Tibial nerve (tissue), 4 donors: Measurements from ENCODE around the gene RBM28. TPM values are rescaled to one million over a fixed set of nuclear protein-coding genes. Genes with fewer than 3 reads are reported as not detected.

Experiments used
- DNase-seq, 2 donors: peaks; one replicate each; pipeline ENCODE4 v3.0.0-alpha.2; 2019; ENCODE audit warnings: low spot score in 2 of 2
- H3K27ac ChIP-seq, 4 donors: fragments of 200-600 bp; sonication (generic) in 3 of 4; one replicate each; pipeline ENCODE4 v1.5.1; 2017 to 2019; ENCODE audit warnings: mild to moderate bottlenecking in 1 of 4
- H3K27me3 ChIP-seq, 2 donors: fragments of 200-600 bp; sonication (generic) in 1 of 2; one replicate each; pipeline versions ENCODE4 v1.5.1 to v1.6.0; 2017 to 2019
- H3K36me3 ChIP-seq, 3 donors: fragments of 200-600 bp; sonication (generic); one replicate each; pipeline ENCODE4 v1.5.1; 2018 to 2019
- H3K4me1 ChIP-seq, 4 donors: fragments of 200-600 bp; sonication (generic) in 3 of 4; one replicate each; pipeline ENCODE4 v1.5.1; 2017 to 2019
- H3K4me3 ChIP-seq, 4 donors: fragments of 200-600 bp; sonication (generic) in 3 of 4; one replicate each; pipeline ENCODE4 v1.5.1; 2017 to 2019; ENCODE audit warnings: mild to moderate bottlenecking in 1 of 4, moderate library complexity in 1 of 4
- H3K9me3 ChIP-seq, 4 donors: fragments of 200-600 bp; sonication (generic) in 3 of 4; one replicate each; pipeline ENCODE4 v1.5.1; 2017 to 2019
- EP300 ChIP-seq, 2 donors: sonication (generic); formaldehyde crosslinking; IDR thresholded peaks; one replicate each; pipeline ENCODE4 v1.6.1; 2017; ENCODE audit warnings: antibody characterized with exemption in 2 of 2, mild to moderate bottlenecking in 1 of 2
- POLR2A ChIP-seq, 2 donors: fragments of 450-650 bp; IDR thresholded peaks; one replicate each; pipeline ENCODE4 v1.6.1; 2017; ENCODE audit warnings: antibody characterized with exemption in 2 of 2, mild to moderate bottlenecking in 2 of 2, moderate library complexity in 2 of 2
- WGBS, 2 donors: methylation state at CpG; one replicate each; pipeline ENCODE4 v1.1.5; 2018; 5-methylcytosine and 5-hydroxymethylcytosine counted together
- total RNA-seq, 4 donors: library from RNA; depleted of rRNA; stranded (reverse); fragments of >200 nt; gene quantifications; one replicate each; pipeline ENCODE4 v1.1.0, GENCODE V29; 2016
- TF ChIP-seq, protein P1 (sequence below), 5 experiments: fragments of 200-600 bp in 3 of 5; fragments of 450-650 bp in 2 of 5; sonication (generic) in 3 of 5; IDR thresholded peaks; one replicate each; pipeline ENCODE4 v1.5.1; 2016 to 2019; ENCODE audit warnings: antibody characterized with exemption in 5 of 5, mild to moderate bottlenecking in 3 of 5, moderate library complexity in 2 of 5

RBM28 gene
- total RNA-seq, 4 donors from 2014 or later: 25.1 to 89.4 (median 51.0) TPM

DNA sequence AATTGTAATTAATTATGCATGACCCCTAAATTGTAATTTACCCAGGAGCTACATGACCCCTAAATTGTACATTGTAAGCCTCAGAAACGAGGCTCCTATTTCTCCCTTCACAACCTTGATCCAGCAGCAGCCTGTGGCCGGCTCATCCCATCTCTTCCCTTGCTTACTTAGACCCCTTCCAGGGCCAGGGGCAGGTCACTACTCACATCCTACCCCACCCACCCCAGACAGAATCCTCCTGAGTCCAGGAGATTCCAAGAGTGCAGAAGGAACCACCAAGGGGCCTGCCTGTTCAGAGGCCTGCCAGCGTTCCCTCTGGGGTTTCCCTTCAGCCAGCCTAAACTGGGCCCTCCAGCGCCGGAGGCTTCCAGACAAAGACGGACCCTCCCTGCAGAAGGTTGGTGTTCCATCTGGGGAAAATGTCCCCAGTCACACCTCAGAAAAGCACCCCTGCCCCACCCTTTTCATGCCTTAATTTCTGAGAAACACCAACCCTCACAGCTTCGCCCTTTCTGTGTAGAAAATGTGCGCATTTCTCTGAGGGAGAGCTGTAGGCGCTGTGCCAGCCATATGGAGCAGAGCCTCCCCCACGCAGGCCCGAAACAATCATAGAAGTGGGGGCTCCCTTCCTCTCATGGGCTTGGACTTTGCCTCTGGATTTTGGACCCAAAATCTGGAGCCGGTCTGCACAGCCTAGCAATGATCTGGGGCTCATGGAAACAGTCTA lies 83.5 kb downstream of the RBM28 start:
- WGBS, 2 donors: 80 to 85% methylated on average over 10 to 12 of the region's 12 CpGs
- H3K4me1 ChIP-seq: no peaks in the 10 kb centered on the region
- TF ChIP-seq, protein P1, sequence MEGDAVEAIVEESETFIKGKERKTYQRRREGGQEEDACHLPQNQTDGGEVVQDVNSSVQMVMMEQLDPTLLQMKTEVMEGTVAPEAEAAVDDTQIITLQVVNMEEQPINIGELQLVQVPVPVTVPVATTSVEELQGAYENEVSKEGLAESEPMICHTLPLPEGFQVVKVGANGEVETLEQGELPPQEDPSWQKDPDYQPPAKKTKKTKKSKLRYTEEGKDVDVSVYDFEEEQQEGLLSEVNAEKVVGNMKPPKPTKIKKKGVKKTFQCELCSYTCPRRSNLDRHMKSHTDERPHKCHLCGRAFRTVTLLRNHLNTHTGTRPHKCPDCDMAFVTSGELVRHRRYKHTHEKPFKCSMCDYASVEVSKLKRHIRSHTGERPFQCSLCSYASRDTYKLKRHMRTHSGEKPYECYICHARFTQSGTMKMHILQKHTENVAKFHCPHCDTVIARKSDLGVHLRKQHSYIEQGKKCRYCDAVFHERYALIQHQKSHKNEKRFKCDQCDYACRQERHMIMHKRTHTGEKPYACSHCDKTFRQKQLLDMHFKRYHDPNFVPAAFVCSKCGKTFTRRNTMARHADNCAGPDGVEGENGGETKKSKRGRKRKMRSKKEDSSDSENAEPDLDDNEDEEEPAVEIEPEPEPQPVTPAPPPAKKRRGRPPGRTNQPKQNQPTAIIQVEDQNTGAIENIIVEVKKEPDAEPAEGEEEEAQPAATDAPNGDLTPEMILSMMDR (IDR thresholded peaks at IDR 0.05): no peak
- TF ChIP-seq EP300 (IDR thresholded peaks at IDR 0.05): no peak
- no peaks in the 10 kb centered on the region for H3K9me3 ChIP-seq
- no peaks in the 10 kb centered on the region for H3K36me3 ChIP-seq
- no peak overlapping the region for H3K27ac ChIP-seq
- H3K27me3 ChIP-seq: peaks cover 0 to 11% of the 10 kb centered on the region in 2 donors
- no peak for DNase-seq
- H3K4me3 ChIP-seq: no peak overlapping the region

DNA sequence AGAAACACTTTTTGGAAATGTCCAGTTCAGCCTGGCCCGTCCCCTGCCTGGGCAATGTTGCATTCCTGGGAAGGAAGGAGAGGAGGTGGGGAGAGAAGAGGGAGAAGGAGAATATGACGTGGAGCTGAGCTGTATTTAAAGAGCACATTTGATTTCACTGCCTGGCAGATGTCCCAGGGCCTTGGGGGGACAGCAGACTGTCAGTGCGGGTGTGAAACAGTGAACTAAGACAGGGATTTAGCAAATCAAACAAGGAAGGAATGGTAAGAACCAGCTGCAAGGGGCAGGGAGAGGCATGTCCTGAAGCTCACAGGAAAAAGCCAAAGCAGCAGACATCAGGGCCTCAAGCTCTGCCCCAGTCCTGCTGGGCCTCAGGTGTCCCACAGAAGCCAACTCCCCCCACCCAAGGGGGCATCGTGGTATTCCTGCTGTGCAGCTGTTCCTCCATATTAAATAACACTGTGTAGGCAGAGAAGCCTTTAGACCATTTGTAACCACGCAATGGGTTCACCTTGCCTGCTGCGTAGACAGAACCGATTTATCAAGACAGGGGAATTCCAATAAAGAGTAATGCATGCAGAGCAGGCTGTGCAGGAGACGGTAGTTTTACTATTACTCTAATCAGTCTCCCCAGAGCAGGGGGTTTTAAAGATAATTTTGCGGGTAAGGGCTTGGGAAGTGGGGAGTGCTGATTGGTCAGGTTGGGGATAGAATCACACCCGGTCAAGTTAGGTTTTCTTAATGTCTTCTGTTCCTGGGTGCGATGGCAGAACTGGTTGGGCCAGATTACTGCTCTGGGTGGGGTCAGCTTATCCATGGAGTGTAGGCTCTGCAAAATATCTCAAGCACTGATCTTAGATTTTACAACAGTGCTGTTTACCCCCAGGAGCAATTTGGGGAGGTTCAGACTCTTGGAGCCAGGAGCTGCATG lies 84.3 kb downstream of the RBM28 start:
- Histone ChIP-seq H3K36me3 (no peaks in the 10 kb centered on the region), H3K27me3 (peaks cover 0 to 9% of the 10 kb centered on the region in 2 donors), H3K9me3 (no peaks in the 10 kb centered on the region), H3K4me3 (no peak overlapping the region), H3K4me1 (no peaks in the 10 kb centered on the region), H3K27ac (no peak overlapping the region)
- no peak for DNase-seq
- WGBS, 2 donors: 67 to 73% methylated on average over 11 of the region's 11 CpGs
- TF ChIP-seq, protein P1 (IDR thresholded peaks at IDR 0.05): no peak
- TF ChIP-seq POLR2A (IDR thresholded peaks at IDR 0.05): no peak
- no peak for TF ChIP-seq EP300 (IDR thresholded peaks at IDR 0.05)

DNA sequence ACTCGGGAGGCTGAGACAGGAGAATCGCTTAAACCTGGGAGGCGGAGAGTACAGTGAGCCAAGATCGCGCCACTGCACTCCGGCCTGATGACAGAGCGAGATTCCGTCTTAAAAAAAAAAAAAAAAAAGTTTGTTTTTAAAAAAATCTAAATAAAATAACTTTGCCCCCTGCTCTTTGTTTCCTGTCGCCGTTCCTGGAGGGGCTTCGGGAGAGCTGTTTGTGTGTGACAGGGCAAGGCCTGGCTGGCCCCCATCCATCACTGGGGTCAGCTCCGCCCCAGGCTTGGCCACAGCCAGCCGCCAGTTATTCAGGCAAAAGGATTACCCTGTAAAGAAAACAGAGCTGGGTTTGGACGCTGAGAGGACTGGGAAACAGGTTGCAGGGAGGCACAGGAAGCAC lies 86.2 kb downstream of the RBM28 start:
- Histone ChIP-seq H3K36me3 (no peaks in the 10 kb centered on the region), H3K4me3 (no peak overlapping the region), H3K9me3 (no peaks in the 10 kb centered on the region), H3K27me3 (peaks cover 0 to 5% of the 10 kb centered on the region in 2 donors), H3K27ac (no peak overlapping the region), H3K4me1 (no peaks in the 10 kb centered on the region)
- WGBS, 2 donors: 82 to 86% methylated on average over 14 of the region's 14 CpGs
- no peak for DNase-seq
- TF ChIP-seq, protein P1 (IDR thresholded peaks at IDR 0.05): no peak
- TF ChIP-seq EP300 (IDR thresholded peaks at IDR 0.05) (no peak), POLR2A (IDR thresholded peaks at IDR 0.05) (no peak)

DNA sequence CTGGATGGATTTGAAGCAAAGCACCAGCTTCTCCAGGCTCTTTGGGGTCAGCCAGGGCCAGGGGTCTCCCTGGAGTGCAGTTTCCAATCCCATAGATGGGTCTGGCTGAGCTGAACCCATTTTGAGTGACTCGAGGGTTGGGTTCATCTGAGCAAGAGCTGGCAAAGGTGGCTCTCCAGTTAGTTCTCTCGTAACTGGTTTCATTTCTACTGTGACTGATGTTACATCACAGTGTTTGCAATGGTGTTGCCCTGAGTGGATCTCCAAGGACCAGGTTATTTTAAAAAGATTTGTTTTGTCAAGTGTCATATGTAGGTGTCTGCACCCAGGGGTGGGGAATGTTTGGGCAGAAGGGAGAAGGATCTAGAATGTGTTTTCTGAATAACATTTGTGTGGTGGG lies 88.4 kb downstream of the RBM28 start:
- H3K4me1 ChIP-seq: no peaks in the 10 kb centered on the region
- no peaks in the 10 kb centered on the region for H3K36me3 ChIP-seq
- H3K27ac ChIP-seq: no peak overlapping the region
- no peaks in the 10 kb centered on the region for H3K9me3 ChIP-seq
- no peak overlapping the region for H3K4me3 ChIP-seq
- no peak for DNase-seq
- WGBS, 2 donors: 90 to 93% methylated on average over 2 of the region's 2 CpGs
- peaks cover 0 to 5% of the 10 kb centered on the region in 2 donors for H3K27me3 ChIP-seq
- TF ChIP-seq, protein P1 (IDR thresholded peaks at IDR 0.05): no peak
- TF ChIP-seq POLR2A (IDR thresholded peaks at IDR 0.05) (no peak), EP300 (IDR thresholded peaks at IDR 0.05) (no peak)

DNA sequence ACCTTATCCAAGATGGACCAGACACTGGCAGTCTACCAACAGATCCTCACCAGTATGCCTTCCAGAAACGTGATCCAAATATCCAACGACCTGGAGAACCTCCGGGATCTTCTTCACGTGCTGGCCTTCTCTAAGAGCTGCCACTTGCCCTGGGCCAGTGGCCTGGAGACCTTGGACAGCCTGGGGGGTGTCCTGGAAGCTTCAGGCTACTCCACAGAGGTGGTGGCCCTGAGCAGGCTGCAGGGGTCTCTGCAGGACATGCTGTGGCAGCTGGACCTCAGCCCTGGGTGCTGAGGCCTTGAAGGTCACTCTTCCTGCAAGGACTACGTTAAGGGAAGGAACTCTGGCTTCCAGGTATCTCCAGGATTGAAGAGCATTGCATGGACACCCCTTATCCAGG lies 89.2 kb downstream of the RBM28 start:
- Histone ChIP-seq H3K27ac (no peak overlapping the region), H3K27me3 (peaks cover 0 to 3% of the 10 kb centered on the region in 2 donors), H3K4me3 (no peak overlapping the region), H3K4me1 (no peaks in the 10 kb centered on the region), H3K36me3 (no peaks in the 10 kb centered on the region), H3K9me3 (no peaks in the 10 kb centered on the region)
- DNase-seq: no peak
- WGBS, 2 donors: 75 to 76% methylated on average over 1 to 5 of the region's 5 CpGs
- no peak for TF ChIP-seq EP300 (IDR thresholded peaks at IDR 0.05)
- TF ChIP-seq, protein P1 (IDR thresholded peaks at IDR 0.05): no peak
- no peak for TF ChIP-seq POLR2A (IDR thresholded peaks at IDR 0.05)
